ENCODE results near the gene LRRFIP1.
A peak's percentile ranks its signal among the peaks of the same experiment; 100 is the strongest.

LRRFIP1 gene

DNA sequence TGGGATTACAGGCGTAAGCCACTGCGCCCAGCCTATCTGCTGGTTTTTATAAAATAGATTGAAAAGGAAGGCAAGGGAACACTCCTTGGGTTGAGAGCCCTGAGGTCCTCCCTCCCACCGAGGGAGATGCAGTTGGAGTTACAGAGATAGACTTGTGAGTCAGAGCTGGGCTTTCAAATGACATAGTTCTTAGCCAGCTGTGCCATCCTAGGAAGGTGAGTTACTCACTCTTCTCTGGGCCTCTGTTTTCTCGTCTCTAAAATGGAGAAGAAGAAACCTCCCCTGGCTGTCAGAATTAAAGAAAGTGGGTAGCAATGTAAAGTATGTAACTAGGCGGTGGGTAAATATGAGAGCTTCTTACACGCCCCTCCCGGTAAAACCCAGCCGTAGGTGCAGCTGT, 2.4 kb downstream of the LRRFIP1 start:
- H3K4me1 Mint-ChIP-seq, result peaks cover 71% of the 10 kb centered on the region
- H3K27me3 Mint-ChIP-seq (ENCODE audit: low read depth), result peaks cover 26% of the 10 kb centered on the region
- peak overlapping the region in 2 of 3 experiments; percentile 29 to 80 for H3K27ac Mint-ChIP-seq
- peaks cover 9% of the 10 kb centered on the region for H3K9me3 Mint-ChIP-seq
- peaks cover 34% of the 10 kb centered on the region for H3K36me3 Mint-ChIP-seq (ENCODE audit: low read depth)
- peak overlapping the region; percentile 50 to 96 (median 95) for H3K4me3 Mint-ChIP-seq
- TF ChIP-seq, protein P1, sequence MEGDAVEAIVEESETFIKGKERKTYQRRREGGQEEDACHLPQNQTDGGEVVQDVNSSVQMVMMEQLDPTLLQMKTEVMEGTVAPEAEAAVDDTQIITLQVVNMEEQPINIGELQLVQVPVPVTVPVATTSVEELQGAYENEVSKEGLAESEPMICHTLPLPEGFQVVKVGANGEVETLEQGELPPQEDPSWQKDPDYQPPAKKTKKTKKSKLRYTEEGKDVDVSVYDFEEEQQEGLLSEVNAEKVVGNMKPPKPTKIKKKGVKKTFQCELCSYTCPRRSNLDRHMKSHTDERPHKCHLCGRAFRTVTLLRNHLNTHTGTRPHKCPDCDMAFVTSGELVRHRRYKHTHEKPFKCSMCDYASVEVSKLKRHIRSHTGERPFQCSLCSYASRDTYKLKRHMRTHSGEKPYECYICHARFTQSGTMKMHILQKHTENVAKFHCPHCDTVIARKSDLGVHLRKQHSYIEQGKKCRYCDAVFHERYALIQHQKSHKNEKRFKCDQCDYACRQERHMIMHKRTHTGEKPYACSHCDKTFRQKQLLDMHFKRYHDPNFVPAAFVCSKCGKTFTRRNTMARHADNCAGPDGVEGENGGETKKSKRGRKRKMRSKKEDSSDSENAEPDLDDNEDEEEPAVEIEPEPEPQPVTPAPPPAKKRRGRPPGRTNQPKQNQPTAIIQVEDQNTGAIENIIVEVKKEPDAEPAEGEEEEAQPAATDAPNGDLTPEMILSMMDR (IDR thresholded peaks at IDR 0.05; ENCODE audit: unreplicated experiment in 3 of 3), result no peak

DNA sequence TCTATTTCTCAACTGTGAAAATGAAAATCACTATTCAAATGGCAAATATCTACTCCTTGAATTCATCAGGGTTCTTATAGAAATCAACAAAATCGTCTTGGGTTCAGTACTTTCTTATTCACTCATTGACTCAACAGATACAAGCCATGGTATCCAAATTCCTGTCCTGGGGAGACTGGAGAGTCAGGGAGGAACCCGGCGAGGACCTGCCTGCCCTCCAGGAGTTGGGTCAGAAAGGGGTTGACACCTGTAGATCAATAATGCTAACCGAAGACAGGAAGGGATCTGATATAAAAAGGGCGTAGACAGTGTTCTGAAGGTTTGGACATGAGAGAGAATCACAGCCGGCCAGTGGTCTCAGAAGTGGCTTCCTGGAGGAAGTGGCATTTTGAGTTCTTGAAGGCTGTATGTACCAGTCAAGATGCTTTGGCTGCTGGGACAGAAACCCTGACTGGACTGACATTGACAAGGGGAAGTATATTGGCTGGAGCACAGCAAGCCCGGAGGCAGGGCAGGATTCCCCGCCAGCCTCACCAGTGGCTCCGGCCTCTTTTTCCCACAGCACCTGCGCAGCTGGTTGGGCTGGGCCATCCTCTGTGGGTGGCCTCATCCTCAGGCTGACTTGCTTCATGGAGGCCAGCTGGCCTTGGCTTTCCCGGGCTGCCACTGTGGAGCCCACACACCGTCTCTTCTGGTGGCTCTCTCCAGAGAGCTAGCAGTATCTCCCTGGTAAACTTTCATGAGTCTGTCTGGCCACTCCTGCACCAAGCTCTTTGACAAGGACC, 3.0 kb downstream of the LRRFIP1 start:
- Mint-ChIP-seq H3K27ac (peak overlapping the region; percentile 29 to 80 (median 56)), H3K4me1 (peaks cover 65% of the 10 kb centered on the region), H3K4me3 (peak overlapping the region; percentile 50 to 96 (median 95)), H3K9me3 (peaks cover 13% of the 10 kb centered on the region), H3K27me3 (ENCODE audit: low read depth) (peaks cover 25% of the 10 kb centered on the region), H3K36me3 (ENCODE audit: low read depth) (peaks cover 39% of the 10 kb centered on the region)
- TF ChIP-seq, protein P1 (IDR thresholded peaks at IDR 0.05; ENCODE audit: unreplicated experiment in 3 of 3), result no peak

DNA sequence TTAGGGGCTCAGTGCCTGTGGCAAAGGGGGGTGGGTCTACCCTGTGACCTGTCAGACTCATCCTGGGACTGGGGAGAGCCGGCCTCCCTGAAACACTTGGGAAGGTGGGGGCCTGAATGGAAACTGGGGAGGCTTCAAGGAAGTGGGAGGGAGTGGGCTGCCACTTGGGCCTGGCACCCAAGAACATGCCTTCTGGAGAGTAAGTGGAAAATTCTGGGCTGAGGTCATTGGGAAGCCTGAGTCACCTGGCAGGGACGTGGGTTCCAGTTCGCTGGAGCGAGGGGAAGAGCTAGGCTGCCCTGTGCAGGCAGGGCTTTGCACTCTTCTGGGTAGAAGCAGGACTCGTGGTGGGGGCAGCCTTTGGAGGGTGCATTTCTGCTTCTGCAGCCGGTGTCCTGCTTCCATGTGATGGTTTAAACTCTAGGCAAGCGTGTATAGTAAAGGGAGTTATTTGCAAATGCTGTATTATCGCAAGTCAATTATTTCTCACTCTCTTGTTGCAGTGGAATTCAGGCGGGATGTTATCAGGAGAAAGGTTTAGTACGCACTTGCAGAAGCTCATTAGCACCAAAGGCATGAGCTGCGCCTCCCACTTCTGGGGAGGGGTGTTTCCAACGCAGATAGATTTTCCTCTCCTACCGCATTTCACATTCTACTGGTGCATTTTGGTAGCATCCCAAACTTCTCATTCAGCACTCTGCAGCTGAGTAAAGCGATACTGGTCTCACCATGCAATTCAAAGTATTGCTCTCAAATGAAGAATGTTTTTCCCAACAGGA, 3.8 kb downstream of the LRRFIP1 start:
- H3K9me3 Mint-ChIP-seq, result peaks cover 14% of the 10 kb centered on the region
- peaks cover 41% of the 10 kb centered on the region for H3K36me3 Mint-ChIP-seq (ENCODE audit: low read depth)
- peaks cover 18% of the 10 kb centered on the region for H3K27me3 Mint-ChIP-seq (ENCODE audit: low read depth)
- H3K27ac Mint-ChIP-seq, result peak overlapping the region in 2 of 3 experiments; percentile 56 to 73
- peak overlapping the region in 2 of 3 experiments; percentile 42 to 70 for H3K4me3 Mint-ChIP-seq
- peaks cover 57% of the 10 kb centered on the region for H3K4me1 Mint-ChIP-seq
- TF ChIP-seq, protein P1 (IDR thresholded peaks at IDR 0.05; ENCODE audit: unreplicated experiment in 3 of 3), result no peak

DNA sequence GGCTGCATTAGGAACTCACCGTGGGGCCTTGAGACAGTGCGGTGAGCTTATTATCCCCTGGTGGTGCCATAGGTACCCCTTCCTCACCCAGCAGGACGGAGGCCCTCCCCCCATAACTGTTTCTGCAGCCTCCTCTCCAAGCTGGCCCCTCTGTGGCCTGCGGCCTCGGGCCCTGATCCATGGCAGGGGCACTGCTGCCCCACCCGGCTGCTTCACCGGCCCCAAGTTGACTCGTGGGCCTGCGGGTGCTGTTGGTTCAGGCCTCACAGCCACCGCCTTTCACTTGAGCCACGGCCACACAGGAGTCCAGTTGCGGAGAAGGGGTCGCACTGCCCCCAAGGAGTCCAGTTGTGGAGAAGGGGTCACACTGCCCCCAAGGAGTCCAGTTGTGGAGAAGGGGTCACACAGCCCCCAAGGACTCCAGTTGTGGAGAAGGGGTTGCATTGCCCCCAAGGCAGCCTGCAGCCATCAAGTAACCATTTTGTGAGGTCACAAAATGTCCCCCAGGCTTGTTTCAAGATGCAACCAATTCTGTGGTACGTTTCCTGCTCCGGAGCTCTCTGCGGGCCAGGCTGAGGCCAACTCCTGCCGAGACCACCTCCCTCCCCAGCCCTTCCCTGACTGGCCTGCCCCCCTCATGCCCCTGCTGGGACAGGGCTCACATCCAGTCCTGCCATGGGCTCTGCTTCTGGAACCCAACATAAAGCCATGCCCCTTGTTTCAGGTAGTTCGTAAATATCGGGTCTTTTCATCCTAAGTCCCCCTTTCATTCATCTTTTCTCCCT, 4.6 kb downstream of the LRRFIP1 start:
- no peak overlapping the region for H3K4me3 Mint-ChIP-seq
- no peak overlapping the region for H3K27ac Mint-ChIP-seq
- H3K27me3 Mint-ChIP-seq (ENCODE audit: low read depth), result peaks cover 12% of the 10 kb centered on the region
- TF ChIP-seq, protein P1 (IDR thresholded peaks at IDR 0.05; ENCODE audit: unreplicated experiment in 3 of 3), result no peak
- peaks cover 49% of the 10 kb centered on the region for H3K36me3 Mint-ChIP-seq (ENCODE audit: low read depth)
- peaks cover 22% of the 10 kb centered on the region for H3K9me3 Mint-ChIP-seq
- H3K4me1 Mint-ChIP-seq, result peaks cover 50% of the 10 kb centered on the region

DNA sequence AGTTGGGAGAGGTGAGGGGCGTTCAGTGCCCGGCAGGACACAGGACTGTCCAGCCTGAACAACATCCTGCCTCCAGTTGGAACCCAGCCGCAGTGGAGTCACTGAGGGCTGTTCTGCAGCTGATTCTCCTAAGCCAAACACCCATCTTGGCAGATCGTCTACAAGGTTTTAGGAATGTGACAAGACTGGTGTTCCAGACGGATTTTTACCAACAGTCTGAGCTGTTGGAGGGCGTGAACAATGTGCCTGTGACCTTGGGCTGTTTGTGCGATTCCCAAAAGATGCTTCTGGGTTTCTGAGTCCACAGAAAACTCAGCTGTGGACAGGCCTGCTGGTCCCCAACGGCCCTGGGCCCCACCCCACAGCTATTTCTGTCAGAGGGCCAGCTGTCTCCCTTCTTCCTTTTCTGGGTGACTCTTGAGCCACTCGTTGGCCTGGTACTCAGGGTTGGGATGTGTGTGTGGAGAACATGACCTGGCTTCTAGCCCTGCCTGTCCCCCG, 5.7 kb downstream of the LRRFIP1 start:
- Mint-ChIP-seq H3K27me3 (ENCODE audit: low read depth) (peaks cover 12% of the 10 kb centered on the region), H3K4me3 (peak overlapping the region in 2 of 3 experiments; percentile 8 to 29), H3K4me1 (peaks cover 49% of the 10 kb centered on the region), H3K9me3 (peaks cover 22% of the 10 kb centered on the region), H3K27ac (peak overlapping the region in 1 of 3 experiments; percentile 35), H3K36me3 (ENCODE audit: low read depth) (peaks cover 57% of the 10 kb centered on the region)
- TF ChIP-seq, protein P1 (IDR thresholded peaks at IDR 0.05; ENCODE audit: unreplicated experiment in 3 of 3), result no peak
